ENCODE data around the gene MYMK.

Gene MYMK

GRCh38 chr9:133536536-133536935, 11.8 kb upstream of the MYMK start:
- Histone ChIP-seq H2AK5ac (ENCODE audit: low read length, severe bottlenecking) (no peak overlapping the region), H2BK5ac (ENCODE audit: low read depth, low read length, poor library complexity, severe bottlenecking) (no peak overlapping the region), H3K9ac (ENCODE audit: low read length) (no peak overlapping the region), H3K27ac (ENCODE audit: low read length, poor library complexity, severe bottlenecking) (no peak overlapping the region), H3K79me1 (replicated peaks; ENCODE audit: low read length, poor library complexity, severe bottlenecking) (no peaks in the 10 kb centered on the region), H3K27me3 (ENCODE audit: control insufficient read depth in 1 of 2, insufficient read depth in 1 of 2, low read length in 2 of 2) (peaks cover 56 to 80% of the 10 kb centered on the region in 2 experiments), H3K36me3 (ENCODE audit: control insufficient read depth in 1 of 2, insufficient read depth in 2 of 2, low read depth in 1 of 2, low read length in 2 of 2) (no peaks in the 10 kb centered on the region), H2BK12ac (ENCODE audit: low read length in 2 of 2) (no peak overlapping the region), H2BK120ac (ENCODE audit: low read depth, low read length) (no peak overlapping the region), H3K23ac (ENCODE audit: low read length in 2 of 2) (no peak overlapping the region), H4K8ac (ENCODE audit: low read length) (no peak overlapping the region), H3K9me3 (ENCODE audit: control insufficient read depth, low read length) (no peaks in the 10 kb centered on the region), H3K4me1 (ENCODE audit: control insufficient read depth, insufficient read depth, low read depth, low read length) (peaks cover 17% of the 10 kb centered on the region), H4K91ac (ENCODE audit: low read length) (no peak overlapping the region), H2BK15ac (ENCODE audit: low read depth, poor library complexity, severe bottlenecking) (no peak overlapping the region), H3K14ac (ENCODE audit: low read length in 2 of 2) (peak overlapping the region in 1 of 2 experiments; percentile 69), H3K18ac (ENCODE audit: low read depth in 1 of 2, low read length in 2 of 2) (no peak overlapping the region), H3K4ac (ENCODE audit: low read depth in 1 of 2, low read length in 2 of 2) (no peak overlapping the region), H2AFZ (ENCODE audit: low read depth, low read length) (no peak overlapping the region), H3K4me3 (ENCODE audit: insufficient read depth in 1 of 2, low read depth in 1 of 2, low read length in 2 of 2) (peak overlapping the region in 1 of 2 experiments; percentile 37), H3K4me2 (ENCODE audit: low read length, poor library complexity, severe bottlenecking) (no peak overlapping the region)
- WGBS: 95% methylated on average over 9 of the region's 9 CpGs
- no peak for DNase-seq

- Histone ChIP-seq H2BK15ac (ENCODE audit: low read depth, poor library complexity, severe bottlenecking) (no peak overlapping the region), H3K9ac (ENCODE audit: low read length) (no peak overlapping the region), H2BK12ac (ENCODE audit: low read length in 2 of 2) (no peak overlapping the region), H2BK5ac (ENCODE audit: low read depth, low read length, poor library complexity, severe bottlenecking) (no peak overlapping the region), H2AK5ac (ENCODE audit: low read length, severe bottlenecking) (no peak overlapping the region), H3K27ac (ENCODE audit: low read length, poor library complexity, severe bottlenecking) (no peak overlapping the region), H3K36me3 (ENCODE audit: control insufficient read depth in 1 of 2, insufficient read depth in 2 of 2, low read depth in 1 of 2, low read length in 2 of 2) (no peaks in the 10 kb centered on the region), H3K4me3 (ENCODE audit: insufficient read depth in 1 of 2, low read depth in 1 of 2, low read length in 2 of 2) (no peak overlapping the region), H2BK120ac (ENCODE audit: low read depth, low read length) (no peak overlapping the region), H3K4ac (ENCODE audit: low read depth in 1 of 2, low read length in 2 of 2) (no peak overlapping the region), H3K4me1 (ENCODE audit: control insufficient read depth, insufficient read depth, low read depth, low read length) (peaks cover 17% of the 10 kb centered on the region), H3K23ac (ENCODE audit: low read length in 2 of 2) (no peak overlapping the region), H3K4me2 (ENCODE audit: low read length, poor library complexity, severe bottlenecking) (no peak overlapping the region), H2AFZ (ENCODE audit: low read depth, low read length) (no peak overlapping the region), H3K27me3 (ENCODE audit: control insufficient read depth in 1 of 2, insufficient read depth in 1 of 2, low read length in 2 of 2) (peaks cover 61 to 84% of the 10 kb centered on the region in 2 experiments), H4K8ac (ENCODE audit: low read length) (no peak overlapping the region), H3K9me3 (ENCODE audit: control insufficient read depth, low read length) (no peaks in the 10 kb centered on the region), H3K79me1 (replicated peaks; ENCODE audit: low read length, poor library complexity, severe bottlenecking) (no peaks in the 10 kb centered on the region), H3K18ac (ENCODE audit: low read depth in 1 of 2, low read length in 2 of 2) (no peak overlapping the region), H3K14ac (ENCODE audit: low read length in 2 of 2) (peak overlapping the region in 1 of 2 experiments; percentile 63), H4K91ac (ENCODE audit: low read length) (no peak overlapping the region)
- WGBS: 85% methylated on average over 11 of the region's 11 CpGs
- DNase-seq: no peak
Measured at GRCh38 chr9:133536080-133536479, 11.3 kb upstream of the MYMK start.

DNA sequence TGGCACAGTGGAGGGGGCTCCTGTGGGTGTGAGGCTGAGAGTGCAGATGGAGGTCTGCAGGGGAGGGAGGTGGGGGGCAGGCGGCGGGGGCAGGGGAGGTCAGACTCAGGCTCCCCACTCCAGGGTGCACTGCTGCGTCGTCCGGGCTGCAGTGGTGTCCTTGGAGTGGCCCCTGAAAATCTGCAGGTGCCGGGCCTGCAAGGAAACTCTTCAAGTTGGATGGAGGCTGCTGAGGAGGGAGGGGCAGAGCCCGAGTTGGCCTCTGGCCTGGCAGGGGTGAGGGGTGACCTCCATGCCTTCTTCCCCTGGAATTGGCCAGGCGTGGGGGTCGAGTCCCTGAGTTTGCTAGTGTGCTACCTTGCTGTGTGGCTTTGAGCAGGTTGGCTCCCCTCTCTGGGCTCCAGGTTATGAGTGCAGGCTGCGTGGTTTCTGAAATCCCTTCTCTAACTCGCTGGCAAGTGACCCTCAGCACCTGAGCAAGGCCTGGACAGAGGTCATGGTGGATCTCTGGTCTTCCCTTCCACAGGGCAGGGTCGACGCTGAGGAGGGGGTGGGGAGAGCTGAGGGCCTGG, 10.6 kb upstream of the MYMK start:
- Histone ChIP-seq H3K14ac (ENCODE audit: low read length in 2 of 2) (no peak overlapping the region), H3K9me3 (ENCODE audit: control insufficient read depth, low read length) (no peaks in the 10 kb centered on the region), H3K4me1 (ENCODE audit: control insufficient read depth, insufficient read depth, low read depth, low read length) (peaks cover 17% of the 10 kb centered on the region), H3K23ac (ENCODE audit: low read length in 2 of 2) (peak overlapping the region in 1 of 2 experiments; percentile 27), H3K9ac (ENCODE audit: low read length) (no peak overlapping the region), H2AK5ac (ENCODE audit: low read length, severe bottlenecking) (no peak overlapping the region), H4K91ac (ENCODE audit: low read length) (no peak overlapping the region), H2BK12ac (ENCODE audit: low read length in 2 of 2) (no peak overlapping the region), H2BK15ac (ENCODE audit: low read depth, poor library complexity, severe bottlenecking) (no peak overlapping the region), H2BK120ac (ENCODE audit: low read depth, low read length) (no peak overlapping the region), H2AFZ (ENCODE audit: low read depth, low read length) (no peak overlapping the region), H3K79me1 (replicated peaks; ENCODE audit: low read length, poor library complexity, severe bottlenecking) (no peaks in the 10 kb centered on the region), H4K8ac (ENCODE audit: low read length) (no peak overlapping the region), H3K4ac (ENCODE audit: low read depth in 1 of 2, low read length in 2 of 2) (no peak overlapping the region), H3K4me3 (ENCODE audit: insufficient read depth in 1 of 2, low read depth in 1 of 2, low read length in 2 of 2) (no peak overlapping the region), H3K18ac (ENCODE audit: low read depth in 1 of 2, low read length in 2 of 2) (no peak overlapping the region), H3K27ac (ENCODE audit: low read length, poor library complexity, severe bottlenecking) (no peak overlapping the region), H3K27me3 (ENCODE audit: control insufficient read depth in 1 of 2, insufficient read depth in 1 of 2, low read length in 2 of 2) (peaks cover 61 to 86% of the 10 kb centered on the region in 2 experiments), H3K4me2 (ENCODE audit: low read length, poor library complexity, severe bottlenecking) (no peak overlapping the region), H2BK5ac (ENCODE audit: low read depth, low read length, poor library complexity, severe bottlenecking) (no peak overlapping the region), H3K36me3 (ENCODE audit: control insufficient read depth in 1 of 2, insufficient read depth in 2 of 2, low read depth in 1 of 2, low read length in 2 of 2) (no peaks in the 10 kb centered on the region)
- no peak for DNase-seq
- 68% methylated on average over 9 of the region's 13 CpGs for WGBS

GRCh38 chr9:133534346-133535291, 9.9 kb upstream of the MYMK start, which contains the start of gene ADAMTSL2:
TSS of gene ADAMTSL2 (plus strand) at chr9:133534704. CDS start at chr9:133536713, 2,009 bp downstream.
- peak within 1 kb of the TSS; percentile 72 for H4K91ac ChIP-seq (ENCODE audit: low read length)
- no peaks in the 10 kb centered on the region for H3K36me3 ChIP-seq (ENCODE audit: control insufficient read depth in 1 of 2, insufficient read depth in 2 of 2, low read depth in 1 of 2, low read length in 2 of 2)
- H2AFZ ChIP-seq (ENCODE audit: low read depth, low read length): no peak within 1 kb of the TSS
- H3K9me3 ChIP-seq (ENCODE audit: control insufficient read depth, low read length): no peaks in the 10 kb centered on the region
- no peak within 1 kb of the TSS for H2AK5ac ChIP-seq (ENCODE audit: low read length, severe bottlenecking)
- H3K4ac ChIP-seq (ENCODE audit: low read depth in 1 of 2, low read length in 2 of 2): no peak within 1 kb of the TSS
- H3K4me3 ChIP-seq (ENCODE audit: insufficient read depth in 1 of 2, low read depth in 1 of 2, low read length in 2 of 2): peak within 1 kb of the TSS; percentile 9 to 26
- no peak within 1 kb of the TSS for H3K27ac ChIP-seq (ENCODE audit: low read length, poor library complexity, severe bottlenecking)
- peaks cover 17% of the 10 kb centered on the region for H3K4me1 ChIP-seq (ENCODE audit: control insufficient read depth, insufficient read depth, low read depth, low read length)
- 8% methylated on average over 62 of the region's 70 CpGs for WGBS
- no peak within 1 kb of the TSS for H2BK5ac ChIP-seq (ENCODE audit: low read depth, low read length, poor library complexity, severe bottlenecking)
- H3K4me2 ChIP-seq (ENCODE audit: low read length, poor library complexity, severe bottlenecking): peak within 1 kb of the TSS; percentile 6
- H2BK15ac ChIP-seq (ENCODE audit: low read depth, poor library complexity, severe bottlenecking): peak within 1 kb of the TSS; percentile 36
- no peaks in the 10 kb centered on the region for H3K79me1 ChIP-seq (replicated peaks; ENCODE audit: low read length, poor library complexity, severe bottlenecking)
- H3K9ac ChIP-seq (ENCODE audit: low read length): peak within 1 kb of the TSS; percentile 59
- peak within 1 kb of the TSS; percentile 33 to 52 for H3K18ac ChIP-seq (ENCODE audit: low read depth in 1 of 2, low read length in 2 of 2)
- peak within 1 kb of the TSS; percentile 72 for H4K8ac ChIP-seq (ENCODE audit: low read length)
- peak within 1 kb of the TSS; percentile 13 to 30 for H2BK12ac ChIP-seq (ENCODE audit: low read length in 2 of 2)
- H3K23ac ChIP-seq (ENCODE audit: low read length in 2 of 2): peak within 1 kb of the TSS in 1 of 2 experiments; percentile 27
- H3K14ac ChIP-seq (ENCODE audit: low read length in 2 of 2): peak within 1 kb of the TSS in 1 of 2 experiments; percentile 22
- H2BK120ac ChIP-seq (ENCODE audit: low read depth, low read length): peak within 1 kb of the TSS; percentile 19
- DNase-seq: peak; percentile 72
- peaks cover 61 to 86% of the 10 kb centered on the region in 2 experiments for H3K27me3 ChIP-seq (ENCODE audit: control insufficient read depth in 1 of 2, insufficient read depth in 1 of 2, low read length in 2 of 2)
